NCI-H345 (cell line): ENCODE measurements around the gene DYRK1B.
"Not testable (repeated sequence)": the region's sequence is repeated elsewhere in the genome, so short reads cannot be mapped to it uniquely, and the experiment has no call there.

Experiments used
- DNase-seq: peaks from one replicate; lab custom pipeline; 2025; lab: John Stamatoyannopoulos, UW

The DYRK1B gene

GRCh38 chr19:39833464-39834286, at the start of gene DYRK1B:
TSS of gene DYRK1B (minus strand) at chr19:39834162. CDS start at chr19:39831867, 2,295 bp downstream.
- DNase-seq, result peak; percentile 100

- DNase-seq, result not testable (repeated sequence)
These were observed 48.7 kb upstream of the DYRK1B start for GRCh38 chr19:39882645-39883044.

GRCh38 chr19:39881495-39882110, 47.6 kb upstream of the DYRK1B start:
- peak; percentile 60 for DNase-seq

- not testable (repeated sequence) for DNase-seq
These were observed 46.3 kb upstream of the DYRK1B start for GRCh38 chr19:39880241-39880640.

GRCh38 chr19:39879796-39880195, 45.8 kb upstream of the DYRK1B start:
- DNase-seq, result not testable (repeated sequence)

- not testable (repeated sequence) for DNase-seq
These were observed 44.9 kb upstream of the DYRK1B start for GRCh38 chr19:39878866-39879265.

- no peak for DNase-seq
These were observed 44.4 kb upstream of the DYRK1B start for GRCh38 chr19:39878398-39878797.

- not testable (repeated sequence) for DNase-seq
These were observed 44.0 kb upstream of the DYRK1B start for GRCh38 chr19:39877982-39878381.

GRCh38 chr19:39877488-39877887, 43.5 kb upstream of the DYRK1B start:
- DNase-seq, result not testable (repeated sequence)

GRCh38 chr19:39876486-39876885, 42.5 kb upstream of the DYRK1B start:
- not testable (repeated sequence) for DNase-seq

- peak; percentile 59 for DNase-seq
These were observed 41.5 kb upstream of the DYRK1B start for GRCh38 chr19:39875401-39875864.

GRCh38 chr19:39874404-39874803, 40.4 kb upstream of the DYRK1B start:
- DNase-seq, result no peak

- DNase-seq, result no peak
These were observed 39.4 kb upstream of the DYRK1B start for GRCh38 chr19:39873385-39873784.

GRCh38 chr19:39871886-39872866, 38.2 kb upstream of the DYRK1B start:
- DNase-seq, result no peak

- no peak for DNase-seq
These were observed 37.4 kb upstream of the DYRK1B start for GRCh38 chr19:39871362-39871761.

GRCh38 chr19:39870171-39870971, 36.4 kb upstream of the DYRK1B start:
- DNase-seq, result peak; percentile 93

- DNase-seq, result no peak
These were observed 34.0 kb upstream of the DYRK1B start for GRCh38 chr19:39867952-39868351.

GRCh38 chr19:39867133-39867532, 33.2 kb upstream of the DYRK1B start:
- no peak for DNase-seq

- DNase-seq, result no peak
These were observed 32.0 kb upstream of the DYRK1B start for GRCh38 chr19:39865953-39866352.

GRCh38 chr19:39865186-39865585, 31.2 kb upstream of the DYRK1B start:
- no peak for DNase-seq

GRCh38 chr19:39864118-39864517, 30.2 kb upstream of the DYRK1B start:
- DNase-seq, result no peak
